ENCODE data around the gene ZNF697. TPM values are rescaled to one million over a fixed set of nuclear protein-coding genes. Genes with fewer than 3 reads are reported as not detected.
A peak's percentile ranks its signal among the peaks of the same experiment; 100 is the strongest.
"Not testable (repeated sequence)": the region's sequence is repeated elsewhere in the genome, so short reads cannot be mapped to it uniquely, and the experiment has no call there.

The ZNF697 gene
- total RNA-seq, 1 donor from 2014 or later = 8.8 TPM

- ATAC-seq (peak; percentile 94), DNase-seq (ENCODE audit: missing footprints) (peak; percentile 86)
- intact Hi-C loops (cut with DNase I) = loop anchor here (1.0 to 5.0 kb wide), 3 partner anchors 33 to 63 kb away; partner anchors contain the start of gene ZNF697
Measured at GRCh38 chr1:119613769-119614720, 34.0 kb downstream of the ZNF697 start.

DNA sequence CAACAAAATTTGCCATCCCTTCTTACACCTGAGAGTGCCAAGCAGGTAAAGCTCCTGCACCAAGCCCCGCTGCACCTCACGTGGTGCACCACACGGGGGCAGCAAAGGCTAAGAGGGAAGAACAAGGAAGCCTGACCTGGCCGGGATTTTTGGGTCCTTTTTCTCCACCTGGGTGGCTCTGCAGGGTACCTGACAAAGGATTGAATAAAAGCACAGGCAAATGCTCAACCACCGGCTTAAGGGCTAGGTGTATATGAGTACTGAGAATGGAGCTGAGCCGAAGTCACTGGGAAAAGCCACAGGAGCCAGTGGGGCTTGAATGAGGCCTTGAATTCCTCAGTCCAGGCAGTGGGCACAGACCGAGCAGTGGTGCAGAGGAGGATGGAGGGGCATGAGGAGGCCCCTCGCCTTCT lies 36.4 kb downstream of the ZNF697 start:
- intact Hi-C loops (cut with DNase I) = loop anchor here (5.0 kb wide), 2 partner anchors 36 to 66 kb away; partner anchors contain the start of gene ZNF697

GRCh38 chr1:119608816-119609215 lies 39.2 kb downstream of the ZNF697 start:
- intact Hi-C loops (cut with DNase I); ATAC-seq; DNase-seq (ENCODE audit: missing footprints): not testable (repeated sequence)

More for the DNA sequence above, 36.4 kb downstream of the ZNF697 start:
- peak; percentile 81 for DNase-seq (ENCODE audit: missing footprints)
- no peak for ATAC-seq

DNA sequence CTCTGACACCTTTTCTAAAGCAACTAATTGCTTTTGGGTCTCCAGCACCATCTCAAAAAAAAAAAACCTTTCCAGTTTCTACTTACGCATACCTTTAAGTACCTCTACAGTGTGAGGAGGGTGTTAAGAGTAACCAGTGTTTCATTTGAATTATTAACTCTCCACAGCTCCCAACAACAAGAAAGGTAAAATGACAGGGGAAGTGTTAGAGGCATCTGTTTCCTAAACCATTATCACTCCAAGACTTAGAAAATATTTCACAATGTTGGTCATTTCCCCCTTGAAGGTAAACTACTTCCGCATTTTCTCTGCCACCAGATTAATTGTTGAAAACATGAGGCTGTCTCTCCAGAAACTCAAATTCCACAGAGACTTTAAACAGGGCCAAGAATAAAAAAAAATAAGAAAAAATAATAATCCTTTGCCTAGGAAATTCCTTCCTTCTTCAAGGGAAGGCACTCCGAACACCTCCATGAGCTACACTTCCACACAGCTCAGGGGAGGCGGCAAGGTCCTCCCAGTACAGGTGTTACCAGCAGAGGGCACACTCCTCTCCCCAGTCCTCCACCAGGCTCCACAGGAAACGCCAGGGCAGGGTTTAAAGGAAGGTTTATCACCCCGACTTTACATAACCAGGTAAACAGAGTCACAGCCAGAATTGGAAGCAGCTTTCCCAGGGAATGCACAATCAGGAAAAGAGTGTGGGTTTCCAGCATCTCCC lies 40.8 kb downstream of the ZNF697 start:
- ATAC-seq; DNase-seq (ENCODE audit: missing footprints); intact Hi-C loops (cut with DNase I): not testable (repeated sequence)

DNA sequence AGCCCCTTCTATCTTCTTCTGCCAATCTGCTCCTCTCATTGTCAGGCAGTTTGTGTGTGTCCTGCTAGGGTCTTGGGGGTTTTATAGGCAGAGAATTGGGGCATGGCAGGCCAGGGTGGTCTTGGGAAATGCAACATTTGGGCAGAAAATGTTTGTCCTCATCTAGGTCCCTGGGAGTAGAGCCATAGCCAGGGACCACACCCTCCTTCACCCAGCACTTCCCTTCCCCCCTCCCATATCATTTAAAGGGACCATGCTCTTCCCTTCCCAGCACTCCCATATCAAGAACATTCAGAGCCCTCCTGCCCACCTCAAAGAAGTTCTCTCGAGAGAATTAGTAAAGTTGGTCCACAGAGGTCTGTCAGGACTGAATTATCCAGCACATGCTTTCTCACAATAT lies 41.7 kb downstream of the ZNF697 start:
- peak; percentile 43 for ATAC-seq
- intact Hi-C loops (cut with DNase I) = no loop called here
- no peak for DNase-seq (ENCODE audit: missing footprints)

DNA sequence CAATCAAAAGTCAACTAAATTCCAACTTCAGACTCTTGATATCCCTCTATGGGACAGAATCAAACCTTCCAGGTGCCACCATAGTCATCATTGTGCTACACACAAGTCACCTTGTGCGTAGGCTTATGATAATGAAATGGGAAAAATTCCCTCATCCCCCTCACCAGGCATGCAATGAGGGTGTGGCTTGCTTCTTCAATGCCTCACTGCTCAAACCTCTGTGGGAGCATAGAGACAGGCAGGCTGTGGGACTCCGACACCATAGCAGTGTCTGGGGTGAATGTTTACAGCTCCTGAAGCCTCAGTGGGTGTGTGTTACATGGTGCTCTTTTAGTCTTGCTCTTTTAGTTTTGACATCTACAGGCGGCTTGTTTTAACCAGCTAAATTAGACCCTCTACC lies 42.4 kb downstream of the ZNF697 start:
- intact Hi-C loops (cut with DNase I) = no loop called here
- ATAC-seq (no peak), DNase-seq (ENCODE audit: missing footprints) (no peak)

DNA sequence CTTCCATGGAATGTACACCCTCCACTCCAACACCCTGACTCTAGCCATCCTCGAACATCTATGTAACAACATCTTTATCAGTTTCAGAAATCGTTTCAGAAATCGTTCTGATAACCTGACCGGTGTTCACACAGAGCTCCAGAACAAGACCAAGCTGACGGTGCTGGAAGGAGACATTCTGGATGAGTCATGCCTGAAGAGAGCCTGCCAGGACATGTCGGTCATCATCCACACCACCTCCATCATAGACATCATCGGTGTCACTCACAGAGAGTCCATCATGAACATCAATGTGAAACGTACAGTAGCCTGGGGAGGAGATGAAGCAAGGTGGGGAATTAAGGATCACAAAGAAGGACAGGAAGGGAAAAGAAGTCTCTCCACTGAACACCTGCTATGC lies 43.0 kb downstream of the ZNF697 start:
- intact Hi-C loops (cut with DNase I); DNase-seq (ENCODE audit: missing footprints); ATAC-seq: not testable (repeated sequence)

- intact Hi-C loops (cut with DNase I) = no loop called here
- DNase-seq (ENCODE audit: missing footprints) = no peak
- ATAC-seq = no peak
Measured at GRCh38 chr1:119603695-119604094, 44.4 kb downstream of the ZNF697 start.

DNA sequence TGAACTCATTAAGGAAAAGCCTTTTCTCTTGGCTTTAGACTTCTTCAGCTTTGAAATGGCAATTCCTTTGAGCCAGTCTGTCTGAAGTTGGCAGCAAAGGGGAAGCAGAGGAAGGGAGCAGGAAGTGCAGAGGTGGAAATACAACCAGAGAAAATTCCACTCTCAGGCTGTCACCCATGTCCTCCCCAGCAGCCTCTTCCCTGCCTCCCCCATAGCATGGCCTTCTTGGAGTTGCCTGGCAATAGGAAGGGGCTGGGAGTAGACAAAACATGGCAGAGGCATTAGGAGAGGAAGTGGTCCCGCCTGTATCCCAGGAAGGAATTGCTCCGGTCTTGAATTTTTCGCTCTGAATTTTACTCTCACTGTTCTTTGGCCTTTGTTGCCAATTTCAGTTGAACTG lies 44.8 kb downstream of the ZNF697 start:
- DNase-seq (ENCODE audit: missing footprints); intact Hi-C loops (cut with DNase I); ATAC-seq: not testable (repeated sequence)

DNA sequence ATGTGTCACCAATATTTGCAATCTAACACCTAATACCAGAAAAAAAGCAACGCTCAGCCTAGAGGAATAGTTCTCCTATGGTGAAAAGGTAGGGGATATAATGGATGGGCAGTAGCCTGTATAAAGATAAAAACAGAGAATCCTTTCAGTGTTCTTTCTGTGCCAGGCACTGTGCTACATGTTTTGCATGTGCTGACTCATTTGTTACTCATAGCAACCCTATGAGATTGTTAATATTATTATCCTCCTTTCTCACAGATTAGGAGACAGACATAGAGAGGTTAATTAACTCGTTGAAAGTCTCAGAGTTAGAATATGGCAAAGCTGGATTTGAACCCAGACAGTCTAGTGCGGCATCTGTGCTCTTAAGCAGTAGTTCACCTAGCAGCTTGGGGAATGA lies 45.3 kb downstream of the ZNF697 start:
- ATAC-seq; intact Hi-C loops (cut with DNase I); DNase-seq (ENCODE audit: missing footprints): not testable (repeated sequence)

DNA sequence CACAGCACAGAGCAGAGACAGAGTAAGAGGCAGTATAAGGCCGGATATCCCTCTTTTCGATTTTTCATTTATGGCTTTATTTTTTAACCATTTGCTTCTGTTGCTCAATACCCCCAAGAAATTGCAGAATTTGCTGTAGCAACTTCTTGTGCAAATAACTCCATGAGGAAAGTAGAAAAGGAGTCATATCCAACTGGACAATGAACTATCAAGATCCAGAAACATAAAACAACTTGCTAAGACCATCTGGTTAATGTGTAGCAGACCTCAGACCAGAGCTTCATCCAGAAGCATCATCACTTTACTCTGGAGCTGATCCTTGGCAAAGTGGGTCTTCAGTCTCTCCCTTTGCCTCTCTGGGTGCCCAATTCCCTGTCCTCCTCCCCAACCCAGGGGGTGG lies 45.9 kb downstream of the ZNF697 start:
- ATAC-seq (no peak), DNase-seq (ENCODE audit: missing footprints) (no peak)
- intact Hi-C loops (cut with DNase I) = no loop called here

DNA sequence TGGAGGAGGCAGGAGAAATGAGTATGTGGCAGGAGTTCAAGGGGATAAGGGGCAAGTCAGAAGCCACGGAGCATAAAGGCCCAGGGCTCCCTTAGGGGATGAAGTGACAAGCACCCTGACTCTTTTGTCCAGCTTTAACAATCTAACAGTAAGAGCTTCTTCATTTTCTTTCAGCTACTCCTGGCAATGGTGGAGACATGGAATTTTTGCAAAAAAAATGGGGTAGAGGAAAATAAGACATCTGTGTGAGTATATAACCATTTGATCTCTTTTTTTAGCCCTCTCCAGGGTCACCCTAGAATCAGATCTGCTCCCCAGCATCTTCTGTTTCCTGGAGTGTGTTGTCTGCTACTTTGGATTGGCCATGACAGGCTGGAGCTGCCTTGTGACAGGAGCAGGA lies 47.1 kb downstream of the ZNF697 start:
- intact Hi-C loops (cut with DNase I) = no loop called here
- no peak for DNase-seq (ENCODE audit: missing footprints)
- ATAC-seq = no peak

DNA sequence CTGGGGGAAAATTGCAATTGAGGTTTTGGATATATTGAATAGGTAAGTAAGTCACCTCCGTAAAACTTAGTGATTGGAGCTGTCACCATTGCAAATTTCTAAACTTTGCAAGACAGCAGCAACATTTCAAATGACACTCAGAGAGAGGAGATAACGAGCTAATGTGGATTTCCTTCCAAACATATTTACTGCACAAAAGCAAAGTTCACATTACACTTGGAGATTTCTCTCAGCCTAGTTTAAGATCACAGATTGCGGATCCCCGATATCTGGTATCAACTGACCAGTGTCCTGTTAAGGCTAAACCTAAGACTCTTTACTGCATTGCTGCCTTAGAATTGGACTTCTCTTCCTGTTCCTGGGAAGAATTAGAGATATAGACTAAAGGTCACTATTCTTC lies 47.5 kb downstream of the ZNF697 start:
- ATAC-seq (no peak), DNase-seq (ENCODE audit: missing footprints) (no peak)
- intact Hi-C loops (cut with DNase I) = no loop called here

DNA sequence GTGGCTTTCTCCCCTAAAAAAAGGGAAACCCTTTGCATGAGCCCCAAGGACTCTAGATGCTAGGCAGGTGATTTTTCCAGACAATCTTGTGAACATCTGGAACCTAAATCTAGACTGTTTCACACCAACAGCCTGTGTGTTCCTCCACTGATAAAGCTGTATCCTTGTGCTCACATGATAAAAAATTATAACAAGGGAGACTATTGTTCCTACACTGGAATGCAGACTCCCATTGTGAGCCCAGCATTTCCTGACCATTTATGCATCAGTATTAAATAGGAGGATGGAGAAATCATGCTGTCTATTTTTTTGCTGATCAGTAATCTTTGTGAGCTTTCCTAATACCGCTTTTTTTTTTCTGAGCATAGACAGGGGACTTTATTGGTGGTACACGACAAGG lies 52.5 kb downstream of the ZNF697 start:
- DNase-seq (ENCODE audit: missing footprints) (no peak), ATAC-seq (no peak)
- intact Hi-C loops (cut with DNase I) = no loop called here

DNA sequence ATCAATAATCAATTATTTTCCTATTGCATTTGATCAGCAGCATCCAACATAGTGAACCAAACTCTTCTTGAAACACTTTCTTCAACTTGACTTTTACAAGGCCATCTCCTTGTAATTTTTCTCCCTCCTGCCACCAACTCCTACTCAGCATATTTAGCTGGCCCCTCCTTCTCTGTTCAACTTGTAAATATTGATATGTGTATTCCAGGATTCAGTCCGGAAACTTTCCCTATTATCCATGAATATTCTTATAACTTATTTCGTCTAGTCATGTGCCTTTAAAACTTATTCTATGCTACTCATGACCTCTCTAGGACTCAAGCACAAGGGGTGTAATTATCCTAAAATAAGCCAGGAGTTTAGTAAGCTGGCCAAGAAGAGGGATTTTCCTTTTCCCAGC lies 52.9 kb downstream of the ZNF697 start:
- no peak for DNase-seq (ENCODE audit: missing footprints)
- intact Hi-C loops (cut with DNase I) = no loop called here
- no peak for ATAC-seq

DNA sequence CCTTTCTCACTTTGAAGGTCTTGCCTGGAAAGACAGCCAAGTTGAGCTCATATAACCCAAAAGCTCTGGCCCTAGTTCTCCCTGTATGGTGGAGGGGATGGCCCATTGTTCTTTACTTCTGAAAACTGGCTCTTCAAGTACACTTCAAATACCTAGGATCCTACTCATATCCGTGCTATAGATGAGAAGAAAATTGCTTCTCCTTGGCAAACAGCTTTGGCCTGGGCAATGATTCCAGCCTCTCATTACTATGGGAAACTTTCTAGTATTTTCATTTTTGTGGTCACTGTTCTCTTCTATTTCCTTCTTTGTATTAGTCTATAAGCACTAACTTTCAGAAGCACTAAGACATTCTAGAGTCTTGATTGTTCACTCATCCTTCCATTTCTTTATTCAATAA lies 53.7 kb downstream of the ZNF697 start:
- ATAC-seq (no peak), DNase-seq (ENCODE audit: missing footprints) (no peak)
- intact Hi-C loops (cut with DNase I) = no loop called here

- ATAC-seq (no peak), DNase-seq (ENCODE audit: missing footprints) (no peak)
- intact Hi-C loops (cut with DNase I) = no loop called here
Measured at GRCh38 chr1:119593805-119594204, 54.3 kb downstream of the ZNF697 start.

DNA sequence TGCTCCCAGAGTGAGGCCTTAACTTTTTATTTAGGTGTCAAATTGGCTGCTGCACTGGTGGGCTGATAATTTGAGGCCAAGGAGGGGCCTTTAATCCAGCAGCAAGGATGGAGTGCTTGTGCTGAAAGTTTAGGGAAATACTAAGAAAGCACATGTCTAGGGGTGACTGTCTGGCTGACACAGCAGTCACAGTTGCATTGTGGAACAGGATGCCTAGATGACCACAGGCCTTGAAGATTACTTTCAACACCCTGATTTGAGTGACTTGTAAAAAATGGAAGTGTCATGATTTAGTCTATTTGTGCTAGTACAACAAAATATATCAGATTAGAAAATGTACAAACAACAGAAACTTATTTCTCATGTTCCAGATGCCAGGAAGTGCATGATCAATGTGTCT lies 57.7 kb downstream of the ZNF697 start:
- intact Hi-C loops (cut with DNase I) = no loop called here
- DNase-seq (ENCODE audit: missing footprints) = no peak
- no peak for ATAC-seq

DNA sequence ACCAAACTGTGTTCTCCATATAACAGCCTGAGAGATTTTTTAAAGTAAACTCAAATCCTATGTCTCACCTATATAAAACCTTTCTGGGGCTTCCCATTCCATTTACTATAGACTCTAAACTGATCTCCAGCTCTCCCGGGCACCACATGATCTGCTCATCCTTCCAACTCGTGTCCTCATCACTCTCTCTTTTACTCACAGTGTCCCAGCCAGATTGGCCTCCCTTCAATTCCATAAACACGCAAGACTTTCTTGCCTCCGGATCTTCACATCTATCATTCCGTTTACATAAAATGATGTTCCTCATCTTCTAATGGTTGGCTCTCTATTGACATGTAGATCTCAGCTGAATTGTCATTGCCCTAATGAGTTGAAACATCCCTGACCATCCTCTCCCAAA lies 59.4 kb downstream of the ZNF697 start:
- DNase-seq (ENCODE audit: missing footprints) (no peak), ATAC-seq (no peak)
- intact Hi-C loops (cut with DNase I) = no loop called here

DNA sequence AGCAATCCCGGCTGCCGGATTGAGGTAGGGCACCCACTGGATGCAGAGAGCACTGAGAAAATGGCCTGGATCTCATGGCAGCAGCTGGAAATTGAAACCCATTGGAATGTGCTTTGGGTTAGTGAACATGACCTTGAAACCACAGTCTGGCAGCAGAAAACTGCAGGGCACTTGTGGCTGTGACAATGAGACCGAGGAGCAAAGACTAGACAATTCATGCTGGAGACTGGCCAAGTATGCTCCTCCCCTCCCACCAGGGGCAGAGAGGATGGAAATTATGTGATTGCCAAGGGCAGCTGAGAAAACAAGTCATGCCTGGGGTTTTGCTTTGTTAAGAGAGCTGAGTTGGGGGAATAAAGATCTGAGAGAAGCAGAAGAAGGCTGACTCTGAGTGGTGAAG lies 60.7 kb downstream of the ZNF697 start:
- no peak for DNase-seq (ENCODE audit: missing footprints)
- intact Hi-C loops (cut with DNase I) = no loop called here
- no peak for ATAC-seq

Data from Right ventricle myocardium inferior (tissue), 1 donor.